Fibroblast of skin of abdomen (primary cell): Measurements from ENCODE around the gene ENTR1.

Experiments
- DNase-seq: peaks from one replicate; pipeline ENCODE4 v3.0.0-alpha.2; 2013

ENTR1 gene

GRCh38 chr9:136395345-136396218 lies 14.8 kb downstream of the ENTR1 start:
- no peak for DNase-seq

GRCh38 chr9:136395020-136395340 lies 15.4 kb downstream of the ENTR1 start:
- no peak for DNase-seq

GRCh38 chr9:136394312-136395019 lies 15.9 kb downstream of the ENTR1 start:
- DNase-seq, result no peak

- no peak for DNase-seq
Observed at GRCh38 chr9:136393531-136393930, 16.9 kb downstream of the ENTR1 start.

- DNase-seq, result no peak
Observed at GRCh38 chr9:136392538-136393449, 17.6 kb downstream of the ENTR1 start.

- DNase-seq, result no peak
Observed at GRCh38 chr9:136391737-136392537, 18.5 kb downstream of the ENTR1 start.

GRCh38 chr9:136389396-136389795 lies 21.0 kb downstream of the ENTR1 start:
- DNase-seq, result no peak

GRCh38 chr9:136387217-136387616 lies 23.2 kb downstream of the ENTR1 start:
- DNase-seq, result no peak

GRCh38 chr9:136386018-136386417 lies 24.4 kb downstream of the ENTR1 start:
- no peak for DNase-seq

GRCh38 chr9:136385015-136385414 lies 25.4 kb downstream of the ENTR1 start:
- no peak for DNase-seq

- no peak for DNase-seq
Observed at GRCh38 chr9:136383436-136383835, 27.0 kb downstream of the ENTR1 start.

- DNase-seq, result no peak
Observed at GRCh38 chr9:136381966-136382513, 28.4 kb downstream of the ENTR1 start.

- DNase-seq, result no peak
Observed at GRCh38 chr9:136381311-136381710, 29.1 kb downstream of the ENTR1 start.

GRCh38 chr9:136380381-136380780 lies 30.0 kb downstream of the ENTR1 start:
- DNase-seq, result no peak

GRCh38 chr9:136379891-136380290 lies 30.5 kb downstream of the ENTR1 start:
- DNase-seq, result no peak

- DNase-seq, result no peak
Observed at GRCh38 chr9:136379401-136379800, 31.0 kb downstream of the ENTR1 start.

- no peak for DNase-seq
Observed at GRCh38 chr9:136379003-136379287, 31.5 kb downstream of the ENTR1 start.

- DNase-seq, result no peak
Observed at GRCh38 chr9:136378170-136379002, 32.0 kb downstream of the ENTR1 start.

- no peak for DNase-seq
Observed at GRCh38 chr9:136377341-136378169, 32.9 kb downstream of the ENTR1 start.

GRCh38 chr9:136376457-136376856 lies 34.0 kb downstream of the ENTR1 start:
- no peak for DNase-seq
